HUES64 (cell line): Measurements from ENCODE around the gene SVBP.

Source experiments
- H3K27ac ChIP-seq: 2 replicates; pipeline ENCODE4 v1.7.0; 2013; ENCODE audit warnings: low read depth, low read length, inconsistent platforms
- H3K27me3 ChIP-seq: 2 replicates; pipeline ENCODE4 v1.6.1; 2013; ENCODE audit warnings: mild to moderate bottlenecking, low read length; ENCODE audit not compliant: insufficient read depth
- H3K36me3 ChIP-seq: 2 replicates; pipeline ENCODE4 v1.6.1; 2013; ENCODE audit warnings: mild to moderate bottlenecking, low read length; ENCODE audit not compliant: insufficient read depth
- H3K4me1 ChIP-seq: 2 replicates; pipeline ENCODE4 v1.6.1; 2013; ENCODE audit warnings: mild to moderate bottlenecking, low read length, moderate library complexity; ENCODE audit not compliant: insufficient read depth
- H3K4me3 ChIP-seq: 2 replicates; pipeline ENCODE4 v1.5.1; 2013; ENCODE audit warnings: mild to moderate bottlenecking, low read length, moderate library complexity
- H3K9ac ChIP-seq: 2 replicates; pipeline ENCODE4 v1.6.1; 2013; ENCODE audit warnings: mild to moderate bottlenecking, low read depth, low read length
- H3K9me3 ChIP-seq: 2 replicates; pipeline ENCODE4 v1.6.1; 2013; ENCODE audit warnings: low read depth, low read length; ENCODE audit not compliant: insufficient read depth
- WGBS: fragments of 150-250, 120-280 bp; methylation state at CpG from one replicate; pipeline ENCODE4 v1.1.7; 2013; ENCODE audit warnings: missing lambda C conversion rate; 5-methylcytosine and 5-hydroxymethylcytosine counted together

SVBP gene

GRCh38 chr1:42759114-42759513, 58.1 kb downstream of the SVBP start:
- 85% methylated on average over 9 of the region's 9 CpGs for WGBS
- no peak overlapping the region for H3K9ac ChIP-seq
- no peaks in the 10 kb centered on the region for H3K4me1 ChIP-seq
- H3K27me3 ChIP-seq = no peaks in the 10 kb centered on the region
- no peak overlapping the region for H3K4me3 ChIP-seq
- no peaks in the 10 kb centered on the region for H3K9me3 ChIP-seq
- peaks cover 70% of the 10 kb centered on the region for H3K36me3 ChIP-seq
- no peak overlapping the region for H3K27ac ChIP-seq

- H3K4me1 ChIP-seq = no peaks in the 10 kb centered on the region
- H3K27me3 ChIP-seq = no peaks in the 10 kb centered on the region
- H3K27ac ChIP-seq = no peak overlapping the region
- no peaks in the 10 kb centered on the region for H3K9me3 ChIP-seq
- H3K9ac ChIP-seq = no peak overlapping the region
- WGBS = 92% methylated on average over 3 of the region's 3 CpGs
- H3K36me3 ChIP-seq = peaks cover 74% of the 10 kb centered on the region
- no peak overlapping the region for H3K4me3 ChIP-seq
These were observed 58.6 kb downstream of the SVBP start for GRCh38 chr1:42758641-42759040.

DNA sequence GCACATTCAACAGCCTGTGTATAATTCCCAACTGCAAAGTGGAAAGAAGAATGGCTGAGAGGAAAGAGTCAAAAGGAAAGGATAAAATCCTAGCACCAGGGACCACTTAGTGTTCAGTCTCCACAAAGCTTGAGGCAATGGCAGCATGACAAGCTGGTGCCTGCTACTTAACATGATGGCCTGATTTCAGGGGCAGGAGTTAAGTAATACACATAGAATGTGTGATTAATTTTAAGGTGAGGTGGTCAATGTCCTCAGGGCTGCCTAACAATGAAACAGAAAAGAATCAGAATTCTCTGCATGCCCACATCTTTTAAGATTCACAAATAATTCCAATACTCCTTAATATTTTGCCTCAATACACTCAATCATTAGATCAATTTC, 59.3 kb downstream of the SVBP start:
- H3K36me3 ChIP-seq = peaks cover 82% of the 10 kb centered on the region
- no peaks in the 10 kb centered on the region for H3K27me3 ChIP-seq

More for the DNA sequence above, 59.3 kb downstream of the SVBP start:
- H3K27ac ChIP-seq = no peak overlapping the region
- no peaks in the 10 kb centered on the region for H3K9me3 ChIP-seq
- no peak overlapping the region for H3K9ac ChIP-seq
- H3K4me1 ChIP-seq = no peaks in the 10 kb centered on the region
- no peak overlapping the region for H3K4me3 ChIP-seq
